ENCODE data around the gene ATP2A3.

DNA sequence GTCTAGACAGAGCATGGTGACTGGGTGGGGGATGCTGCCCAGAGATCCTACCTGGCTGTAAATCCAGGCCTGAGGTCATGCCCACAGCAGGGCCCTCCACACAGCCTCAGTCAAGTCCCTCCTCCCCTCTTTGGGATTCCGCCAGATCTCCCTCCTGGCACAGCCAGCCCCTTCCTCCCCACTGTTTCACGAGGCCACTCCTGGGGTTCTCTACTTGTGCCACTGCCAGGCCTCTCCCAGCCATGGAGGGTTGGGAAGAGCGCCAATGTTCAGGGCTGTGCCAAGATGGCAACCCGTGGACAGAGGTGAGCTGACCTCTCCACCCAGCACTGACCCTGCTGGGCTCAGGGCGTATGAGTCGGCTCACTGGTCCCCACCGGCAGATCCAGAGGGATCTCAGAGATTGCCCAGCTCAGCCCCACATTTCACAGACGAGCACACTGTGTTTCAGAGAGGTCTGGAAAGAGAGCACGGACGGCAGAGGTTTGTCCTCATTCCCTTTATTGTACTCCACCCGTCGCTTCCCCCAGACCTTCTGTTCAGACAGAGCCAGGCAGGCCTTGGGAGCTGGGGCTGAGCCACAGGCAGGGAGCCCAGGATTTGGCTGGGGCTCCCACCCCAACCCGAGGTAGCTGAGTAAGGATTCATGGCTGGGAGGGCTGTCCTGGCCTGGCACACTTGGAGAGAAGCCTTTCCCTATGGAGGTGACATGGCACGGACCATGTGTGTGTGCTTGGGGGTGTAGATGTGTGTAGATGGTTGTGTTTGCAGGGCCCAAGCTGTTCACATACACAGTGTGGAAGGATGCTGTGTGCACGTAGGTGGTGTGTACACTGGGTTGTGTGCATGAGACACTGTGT lies 67.9 kb downstream of the ATP2A3 start:
- TF ChIP-seq, protein P1, sequence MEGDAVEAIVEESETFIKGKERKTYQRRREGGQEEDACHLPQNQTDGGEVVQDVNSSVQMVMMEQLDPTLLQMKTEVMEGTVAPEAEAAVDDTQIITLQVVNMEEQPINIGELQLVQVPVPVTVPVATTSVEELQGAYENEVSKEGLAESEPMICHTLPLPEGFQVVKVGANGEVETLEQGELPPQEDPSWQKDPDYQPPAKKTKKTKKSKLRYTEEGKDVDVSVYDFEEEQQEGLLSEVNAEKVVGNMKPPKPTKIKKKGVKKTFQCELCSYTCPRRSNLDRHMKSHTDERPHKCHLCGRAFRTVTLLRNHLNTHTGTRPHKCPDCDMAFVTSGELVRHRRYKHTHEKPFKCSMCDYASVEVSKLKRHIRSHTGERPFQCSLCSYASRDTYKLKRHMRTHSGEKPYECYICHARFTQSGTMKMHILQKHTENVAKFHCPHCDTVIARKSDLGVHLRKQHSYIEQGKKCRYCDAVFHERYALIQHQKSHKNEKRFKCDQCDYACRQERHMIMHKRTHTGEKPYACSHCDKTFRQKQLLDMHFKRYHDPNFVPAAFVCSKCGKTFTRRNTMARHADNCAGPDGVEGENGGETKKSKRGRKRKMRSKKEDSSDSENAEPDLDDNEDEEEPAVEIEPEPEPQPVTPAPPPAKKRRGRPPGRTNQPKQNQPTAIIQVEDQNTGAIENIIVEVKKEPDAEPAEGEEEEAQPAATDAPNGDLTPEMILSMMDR (IDR thresholded peaks at IDR 0.05) = no peak
- no peak for TF ChIP-seq POLR2A (IDR thresholded peaks at IDR 0.05)
